ENCODE measurements around the gene CENPP.

DNA sequence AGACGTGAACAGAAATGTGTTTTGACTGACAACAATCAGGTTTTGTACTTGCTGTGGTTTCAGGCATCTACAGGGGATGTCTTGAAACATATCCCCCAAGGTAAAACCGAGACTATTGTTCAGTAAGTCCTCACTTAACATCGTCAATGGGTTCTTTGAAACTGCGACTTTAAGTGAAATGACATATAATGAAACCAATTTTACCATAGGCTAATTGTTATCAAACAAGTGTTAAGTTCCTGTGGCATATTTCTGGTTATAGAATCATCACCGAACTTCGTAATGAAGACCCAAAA lies 114.9 kb downstream of the CENPP start:
- TF ChIP-seq ZBTB33 (IDR thresholded peaks at IDR 0.05) (no peak), CTCF (IDR thresholded peaks at IDR 0.05; ENCODE audit: low read depth, low read length, missing input control) (no peak), MAX (IDR thresholded peaks at IDR 0.05) (no peak), FOXA2 (IDR thresholded peaks at IDR 0.05) (no peak)
